Measurements from ENCODE around the gene LDLRAD3.

DNA sequence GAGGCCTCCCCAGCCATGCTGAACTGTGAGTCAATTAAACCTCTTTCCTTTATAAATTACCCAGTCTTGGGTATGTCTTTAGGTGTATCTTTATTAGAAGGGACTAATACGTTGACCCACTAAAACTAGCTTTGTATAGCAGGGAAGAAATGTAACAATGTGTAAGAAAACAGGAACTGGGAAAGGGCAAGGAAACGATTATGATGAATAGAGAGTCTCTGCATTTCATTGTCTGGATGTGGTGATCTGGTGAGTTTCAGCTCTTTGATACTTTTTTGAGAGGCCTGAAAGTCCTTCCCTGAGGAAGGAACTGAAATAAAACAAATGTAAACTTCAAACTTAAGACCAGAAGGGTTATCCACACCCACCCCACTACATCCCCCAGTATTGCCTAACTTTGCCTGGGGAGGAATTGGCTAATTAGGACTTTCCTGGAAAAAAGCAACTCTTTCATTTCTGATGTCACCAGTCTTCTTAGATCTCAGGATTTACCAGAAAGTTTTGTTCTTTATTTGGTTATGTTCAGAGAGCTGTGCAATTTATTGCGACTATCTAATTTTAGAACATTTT lies 119.0 kb downstream of the LDLRAD3 start:
- TF ChIP-seq, protein P1, sequence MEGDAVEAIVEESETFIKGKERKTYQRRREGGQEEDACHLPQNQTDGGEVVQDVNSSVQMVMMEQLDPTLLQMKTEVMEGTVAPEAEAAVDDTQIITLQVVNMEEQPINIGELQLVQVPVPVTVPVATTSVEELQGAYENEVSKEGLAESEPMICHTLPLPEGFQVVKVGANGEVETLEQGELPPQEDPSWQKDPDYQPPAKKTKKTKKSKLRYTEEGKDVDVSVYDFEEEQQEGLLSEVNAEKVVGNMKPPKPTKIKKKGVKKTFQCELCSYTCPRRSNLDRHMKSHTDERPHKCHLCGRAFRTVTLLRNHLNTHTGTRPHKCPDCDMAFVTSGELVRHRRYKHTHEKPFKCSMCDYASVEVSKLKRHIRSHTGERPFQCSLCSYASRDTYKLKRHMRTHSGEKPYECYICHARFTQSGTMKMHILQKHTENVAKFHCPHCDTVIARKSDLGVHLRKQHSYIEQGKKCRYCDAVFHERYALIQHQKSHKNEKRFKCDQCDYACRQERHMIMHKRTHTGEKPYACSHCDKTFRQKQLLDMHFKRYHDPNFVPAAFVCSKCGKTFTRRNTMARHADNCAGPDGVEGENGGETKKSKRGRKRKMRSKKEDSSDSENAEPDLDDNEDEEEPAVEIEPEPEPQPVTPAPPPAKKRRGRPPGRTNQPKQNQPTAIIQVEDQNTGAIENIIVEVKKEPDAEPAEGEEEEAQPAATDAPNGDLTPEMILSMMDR (IDR thresholded peaks at IDR 0.05), result no peak
- TF ChIP-seq POLR2A (IDR thresholded peaks at IDR 0.05), result no peak
- no peak for TF ChIP-seq EP300 (IDR thresholded peaks at IDR 0.05; ENCODE audit: low read depth)
- no peak for TF ChIP-seq POLR2AphosphoS5 (IDR thresholded peaks at IDR 0.05)
